ENCODE results near the gene MINDY4B.

DNA sequence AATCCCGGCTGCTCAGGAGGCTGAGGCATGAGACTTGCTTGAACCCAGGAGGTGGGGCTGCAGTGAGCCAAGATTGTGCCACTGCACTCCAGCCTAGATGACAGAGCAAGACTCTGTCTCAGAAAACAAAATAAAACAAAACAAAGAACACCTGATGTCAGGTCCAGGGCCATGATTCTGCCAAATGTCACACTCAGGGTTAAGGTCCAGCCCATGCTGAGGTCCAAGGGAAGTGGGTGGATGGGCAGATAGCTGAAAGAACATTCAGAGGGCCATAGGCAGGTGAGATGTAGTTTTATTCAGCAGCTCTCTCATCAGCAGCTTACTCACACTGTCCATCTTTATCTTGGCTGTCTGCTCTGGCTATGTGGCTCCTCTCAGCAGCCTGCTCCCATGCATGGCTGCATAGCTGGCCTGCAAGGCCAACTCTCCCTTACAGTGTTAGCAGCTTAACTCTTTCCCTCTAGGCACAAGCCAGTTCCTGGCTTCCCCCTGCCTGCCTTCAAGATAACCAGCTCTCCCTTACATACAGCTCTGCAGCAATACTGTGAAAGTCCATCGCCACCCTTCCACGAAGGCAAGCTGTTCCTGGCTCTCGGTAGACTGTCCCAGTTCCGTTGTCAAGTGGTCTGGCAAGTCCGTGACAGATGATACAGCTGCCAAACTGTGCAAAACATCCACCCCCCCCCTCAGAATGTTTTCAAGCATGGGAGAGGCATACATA lies 79.9 kb downstream of the MINDY4B start:
- TF ChIP-seq, protein P1, sequence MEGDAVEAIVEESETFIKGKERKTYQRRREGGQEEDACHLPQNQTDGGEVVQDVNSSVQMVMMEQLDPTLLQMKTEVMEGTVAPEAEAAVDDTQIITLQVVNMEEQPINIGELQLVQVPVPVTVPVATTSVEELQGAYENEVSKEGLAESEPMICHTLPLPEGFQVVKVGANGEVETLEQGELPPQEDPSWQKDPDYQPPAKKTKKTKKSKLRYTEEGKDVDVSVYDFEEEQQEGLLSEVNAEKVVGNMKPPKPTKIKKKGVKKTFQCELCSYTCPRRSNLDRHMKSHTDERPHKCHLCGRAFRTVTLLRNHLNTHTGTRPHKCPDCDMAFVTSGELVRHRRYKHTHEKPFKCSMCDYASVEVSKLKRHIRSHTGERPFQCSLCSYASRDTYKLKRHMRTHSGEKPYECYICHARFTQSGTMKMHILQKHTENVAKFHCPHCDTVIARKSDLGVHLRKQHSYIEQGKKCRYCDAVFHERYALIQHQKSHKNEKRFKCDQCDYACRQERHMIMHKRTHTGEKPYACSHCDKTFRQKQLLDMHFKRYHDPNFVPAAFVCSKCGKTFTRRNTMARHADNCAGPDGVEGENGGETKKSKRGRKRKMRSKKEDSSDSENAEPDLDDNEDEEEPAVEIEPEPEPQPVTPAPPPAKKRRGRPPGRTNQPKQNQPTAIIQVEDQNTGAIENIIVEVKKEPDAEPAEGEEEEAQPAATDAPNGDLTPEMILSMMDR (IDR thresholded peaks at IDR 0.05 in 2 of 3, conservative IDR thresholded peaks at IDR 0.05 in 1 of 3; ENCODE audit: control insufficient read depth in 2 of 3, extremely low read depth in 1 of 3, insufficient read depth in 1 of 3, low read depth in 3 of 3, low read length in 3 of 3), result no peak
- TF ChIP-seq NR2C1 (IDR thresholded peaks at IDR 0.05), result no peak
- TF ChIP-seq, protein P2, sequence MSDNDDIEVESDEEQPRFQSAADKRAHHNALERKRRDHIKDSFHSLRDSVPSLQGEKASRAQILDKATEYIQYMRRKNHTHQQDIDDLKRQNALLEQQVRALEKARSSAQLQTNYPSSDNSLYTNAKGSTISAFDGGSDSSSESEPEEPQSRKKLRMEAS (IDR thresholded peaks at IDR 0.05; ENCODE audit: low read depth, low read length), result no peak
- no peak for TF ChIP-seq JUND (IDR thresholded peaks at IDR 0.05; ENCODE audit: low read depth, low read length)
- TF ChIP-seq, protein P3, sequence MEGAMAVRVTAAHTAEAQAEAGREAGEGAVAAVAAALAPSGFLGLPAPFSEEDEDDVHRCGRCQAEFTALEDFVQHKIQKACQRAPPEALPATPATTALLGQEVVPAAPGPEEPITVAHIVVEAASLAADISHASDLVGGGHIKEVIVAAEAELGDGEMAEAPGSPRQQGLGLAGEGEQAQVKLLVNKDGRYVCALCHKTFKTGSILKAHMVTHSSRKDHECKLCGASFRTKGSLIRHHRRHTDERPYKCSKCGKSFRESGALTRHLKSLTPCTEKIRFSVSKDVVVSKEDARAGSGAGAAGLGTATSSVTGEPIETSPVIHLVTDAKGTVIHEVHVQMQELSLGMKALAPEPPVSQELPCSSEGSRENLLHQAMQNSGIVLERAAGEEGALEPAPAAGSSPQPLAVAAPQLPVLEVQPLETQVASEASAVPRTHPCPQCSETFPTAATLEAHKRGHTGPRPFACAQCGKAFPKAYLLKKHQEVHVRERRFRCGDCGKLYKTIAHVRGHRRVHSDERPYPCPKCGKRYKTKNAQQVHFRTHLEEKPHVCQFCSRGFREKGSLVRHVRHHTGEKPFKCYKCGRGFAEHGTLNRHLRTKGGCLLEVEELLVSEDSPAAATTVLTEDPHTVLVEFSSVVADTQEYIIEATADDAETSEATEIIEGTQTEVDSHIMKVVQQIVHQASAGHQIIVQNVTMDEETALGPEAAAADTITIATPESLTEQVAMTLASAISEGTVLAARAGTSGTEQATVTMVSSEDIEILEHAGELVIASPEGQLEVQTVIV (IDR thresholded peaks at IDR 0.05; ENCODE audit: borderline replicate concordance, partially characterized antibody), result no peak
- TF ChIP-seq, protein P4, sequence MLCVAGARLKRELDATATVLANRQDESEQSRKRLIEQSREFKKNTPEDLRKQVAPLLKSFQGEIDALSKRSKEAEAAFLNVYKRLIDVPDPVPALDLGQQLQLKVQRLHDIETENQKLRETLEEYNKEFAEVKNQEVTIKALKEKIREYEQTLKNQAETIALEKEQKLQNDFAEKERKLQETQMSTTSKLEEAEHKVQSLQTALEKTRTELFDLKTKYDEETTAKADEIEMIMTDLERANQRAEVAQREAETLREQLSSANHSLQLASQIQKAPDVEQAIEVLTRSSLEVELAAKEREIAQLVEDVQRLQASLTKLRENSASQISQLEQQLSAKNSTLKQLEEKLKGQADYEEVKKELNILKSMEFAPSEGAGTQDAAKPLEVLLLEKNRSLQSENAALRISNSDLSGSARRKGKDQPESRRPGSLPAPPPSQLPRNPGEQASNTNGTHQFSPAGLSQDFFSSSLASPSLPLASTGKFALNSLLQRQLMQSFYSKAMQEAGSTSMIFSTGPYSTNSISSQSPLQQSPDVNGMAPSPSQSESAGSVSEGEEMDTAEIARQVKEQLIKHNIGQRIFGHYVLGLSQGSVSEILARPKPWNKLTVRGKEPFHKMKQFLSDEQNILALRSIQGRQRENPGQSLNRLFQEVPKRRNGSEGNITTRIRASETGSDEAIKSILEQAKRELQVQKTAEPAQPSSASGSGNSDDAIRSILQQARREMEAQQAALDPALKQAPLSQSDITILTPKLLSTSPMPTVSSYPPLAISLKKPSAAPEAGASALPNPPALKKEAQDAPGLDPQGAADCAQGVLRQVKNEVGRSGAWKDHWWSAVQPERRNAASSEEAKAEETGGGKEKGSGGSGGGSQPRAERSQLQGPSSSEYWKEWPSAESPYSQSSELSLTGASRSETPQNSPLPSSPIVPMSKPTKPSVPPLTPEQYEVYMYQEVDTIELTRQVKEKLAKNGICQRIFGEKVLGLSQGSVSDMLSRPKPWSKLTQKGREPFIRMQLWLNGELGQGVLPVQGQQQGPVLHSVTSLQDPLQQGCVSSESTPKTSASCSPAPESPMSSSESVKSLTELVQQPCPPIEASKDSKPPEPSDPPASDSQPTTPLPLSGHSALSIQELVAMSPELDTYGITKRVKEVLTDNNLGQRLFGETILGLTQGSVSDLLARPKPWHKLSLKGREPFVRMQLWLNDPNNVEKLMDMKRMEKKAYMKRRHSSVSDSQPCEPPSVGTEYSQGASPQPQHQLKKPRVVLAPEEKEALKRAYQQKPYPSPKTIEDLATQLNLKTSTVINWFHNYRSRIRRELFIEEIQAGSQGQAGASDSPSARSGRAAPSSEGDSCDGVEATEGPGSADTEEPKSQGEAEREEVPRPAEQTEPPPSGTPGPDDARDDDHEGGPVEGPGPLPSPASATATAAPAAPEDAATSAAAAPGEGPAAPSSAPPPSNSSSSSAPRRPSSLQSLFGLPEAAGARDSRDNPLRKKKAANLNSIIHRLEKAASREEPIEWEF (IDR thresholded peaks at IDR 0.05; ENCODE audit: insufficient replicate concordance, low read depth, low read length), result no peak
- no peak for TF ChIP-seq ZNF207 (IDR thresholded peaks at IDR 0.05; ENCODE audit: borderline replicate concordance)
- no peak for TF ChIP-seq CHD1 (IDR thresholded peaks at IDR 0.05; ENCODE audit: low read depth, low read length)
- no peak for TF ChIP-seq POLR2A (IDR thresholded peaks at IDR 0.05; ENCODE audit: low read depth, low read length)
- no peak for TF ChIP-seq HDGF (IDR thresholded peaks at IDR 0.05)

All from GM12878 (cell line).